Measurements from ENCODE around the gene SLC26A9.

SLC26A9 gene

GRCh38 chr1:205950826-205951549 is 7.7 kb upstream of the SLC26A9 start:
- no peak overlapping the region for H3K9ac ChIP-seq
- H2AFZ ChIP-seq, result no peak overlapping the region
- no peaks in the 10 kb centered on the region for H3K9me3 ChIP-seq (ENCODE audit: control insufficient read depth, low read length)
- no peak overlapping the region for H3K4me3 ChIP-seq (ENCODE audit: low read depth, low read length)
- H3K4me1 ChIP-seq, result no peaks in the 10 kb centered on the region
- H3K4me2 ChIP-seq (ENCODE audit: low read length), result no peak overlapping the region
- TF ChIP-seq CTCF (IDR thresholded peaks at IDR 0.05), result no peak
- no peak overlapping the region for H3K27ac ChIP-seq
- H3K79me2 ChIP-seq, result no peaks in the 10 kb centered on the region
- H3K27me3 ChIP-seq (ENCODE audit: control insufficient read depth, insufficient read depth, low read length), result no peaks in the 10 kb centered on the region
- no peaks in the 10 kb centered on the region for H3K36me3 ChIP-seq (ENCODE audit: control insufficient read depth, insufficient read depth, low read length)

GRCh38 chr1:205950280-205950679 is 7.0 kb upstream of the SLC26A9 start:
- no peak overlapping the region for H3K9ac ChIP-seq
- H2AFZ ChIP-seq, result no peak overlapping the region
- no peaks in the 10 kb centered on the region for H3K79me2 ChIP-seq
- no peak for TF ChIP-seq CTCF (IDR thresholded peaks at IDR 0.05)
- H3K27ac ChIP-seq, result no peak overlapping the region
- no peaks in the 10 kb centered on the region for H3K4me1 ChIP-seq
- no peaks in the 10 kb centered on the region for H3K27me3 ChIP-seq (ENCODE audit: control insufficient read depth, insufficient read depth, low read length)
- H3K4me3 ChIP-seq (ENCODE audit: low read depth, low read length), result no peak overlapping the region
- H3K36me3 ChIP-seq (ENCODE audit: control insufficient read depth, insufficient read depth, low read length), result no peaks in the 10 kb centered on the region
- no peak overlapping the region for H3K4me2 ChIP-seq (ENCODE audit: low read length)
- no peaks in the 10 kb centered on the region for H3K9me3 ChIP-seq (ENCODE audit: control insufficient read depth, low read length)

- H2AFZ ChIP-seq, result no peak overlapping the region
- no peaks in the 10 kb centered on the region for H3K36me3 ChIP-seq (ENCODE audit: control insufficient read depth, insufficient read depth, low read length)
- H3K27me3 ChIP-seq (ENCODE audit: control insufficient read depth, insufficient read depth, low read length), result no peaks in the 10 kb centered on the region
- H3K9me3 ChIP-seq (ENCODE audit: control insufficient read depth, low read length), result no peaks in the 10 kb centered on the region
- H3K9ac ChIP-seq, result no peak overlapping the region
- H3K27ac ChIP-seq, result no peak overlapping the region
- no peak overlapping the region for H3K4me2 ChIP-seq (ENCODE audit: low read length)
- H3K4me1 ChIP-seq, result no peaks in the 10 kb centered on the region
- H3K4me3 ChIP-seq (ENCODE audit: low read depth, low read length), result no peak overlapping the region
- H3K79me2 ChIP-seq, result no peaks in the 10 kb centered on the region
- TF ChIP-seq CTCF (IDR thresholded peaks at IDR 0.05), result no peak
Observed at GRCh38 chr1:205949753-205950152, 6.5 kb upstream of the SLC26A9 start.

GRCh38 chr1:205948886-205949285 is 5.6 kb upstream of the SLC26A9 start:
- Histone ChIP-seq H3K79me2 (no peaks in the 10 kb centered on the region), H3K9me3 (ENCODE audit: control insufficient read depth, low read length) (no peaks in the 10 kb centered on the region), H3K27me3 (ENCODE audit: control insufficient read depth, insufficient read depth, low read length) (no peaks in the 10 kb centered on the region), H3K4me3 (ENCODE audit: low read depth, low read length) (no peak overlapping the region), H3K4me2 (ENCODE audit: low read length) (no peak overlapping the region), H3K9ac (no peak overlapping the region), H2AFZ (no peak overlapping the region), H3K27ac (no peak overlapping the region), H3K36me3 (ENCODE audit: control insufficient read depth, insufficient read depth, low read length) (no peaks in the 10 kb centered on the region), H3K4me1 (no peaks in the 10 kb centered on the region)
- no peak for TF ChIP-seq CTCF (IDR thresholded peaks at IDR 0.05)

GRCh38 chr1:205948039-205948438 is 4.8 kb upstream of the SLC26A9 start:
- Histone ChIP-seq H3K4me3 (ENCODE audit: low read depth, low read length) (no peak overlapping the region), H3K9ac (no peak overlapping the region), H2AFZ (no peak overlapping the region), H3K27ac (no peak overlapping the region), H3K9me3 (ENCODE audit: control insufficient read depth, low read length) (no peaks in the 10 kb centered on the region), H3K4me1 (no peaks in the 10 kb centered on the region), H3K27me3 (ENCODE audit: control insufficient read depth, insufficient read depth, low read length) (no peaks in the 10 kb centered on the region), H3K79me2 (no peaks in the 10 kb centered on the region), H3K4me2 (ENCODE audit: low read length) (no peak overlapping the region), H3K36me3 (ENCODE audit: control insufficient read depth, insufficient read depth, low read length) (no peaks in the 10 kb centered on the region)
- no peak for TF ChIP-seq CTCF (IDR thresholded peaks at IDR 0.05)
